Measurements from ENCODE around the gene CDH4. TPM values are rescaled to one million over a fixed set of nuclear protein-coding genes. Genes with fewer than 3 reads are reported as not detected.

The CDH4 gene
- polyA plus RNA-seq, 4 donors = 0.09 to 4.1 (median 0.25) TPM

DNA sequence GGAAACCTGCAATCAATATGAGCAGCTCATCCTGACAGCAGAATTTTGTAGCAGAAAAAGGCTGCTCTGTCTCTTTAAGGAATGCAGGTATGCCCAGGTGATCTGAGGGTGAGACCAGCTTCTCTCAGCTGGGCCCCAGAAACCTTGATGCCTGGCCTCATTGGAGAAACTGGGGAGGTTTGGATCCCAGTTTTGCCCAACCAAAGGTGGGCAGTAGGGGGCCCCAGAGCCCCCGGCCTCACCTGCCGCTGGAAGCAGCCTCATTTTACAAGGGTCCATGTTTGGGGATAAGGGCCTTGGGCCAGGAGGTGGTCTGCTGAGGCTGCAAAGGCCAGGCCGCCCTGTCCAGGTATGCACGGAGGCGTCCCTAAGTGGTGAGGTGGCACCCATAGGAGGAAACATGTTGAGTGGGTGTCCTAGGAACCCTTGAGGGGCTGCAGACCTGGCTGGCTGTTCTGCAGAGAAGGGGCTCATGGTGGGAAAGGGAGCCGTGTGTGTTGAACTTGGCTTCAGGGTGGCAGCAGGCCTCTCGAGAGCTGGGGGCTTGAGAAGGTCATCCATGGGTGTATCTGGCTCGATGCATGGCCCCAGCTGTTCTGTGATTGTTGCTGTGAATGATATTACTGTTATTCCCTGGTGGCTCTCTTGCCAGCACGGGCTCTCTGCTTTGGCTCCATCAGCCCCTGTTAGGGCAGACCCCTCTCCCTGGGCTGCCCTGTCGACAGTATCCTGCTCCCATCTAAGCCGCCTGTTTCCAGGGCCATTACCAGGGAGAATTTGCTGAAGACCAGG is 208.4 kb downstream of the CDH4 start:
- no peaks in the 10 kb centered on the region for H3K36me3 ChIP-seq (ENCODE audit: control insufficient read depth in 3 of 3, insufficient read depth in 2 of 3, low read depth in 1 of 3, low read length in 3 of 3)
- H3K4me1 ChIP-seq (ENCODE audit: control insufficient read depth in 3 of 3, insufficient read depth in 2 of 3, low read depth in 1 of 3, low read length in 2 of 3) = no peaks in the 10 kb centered on the region
- H3K4me3 ChIP-seq (ENCODE audit: low read depth in 1 of 3, low read length in 3 of 3) = no peak overlapping the region
- no peak overlapping the region for H3K27ac ChIP-seq (ENCODE audit: low read depth in 1 of 3, low read length in 2 of 3)
- DNase-seq = no peak
- 63 to 78% (median 74%) methylated on average over 11 of the region's 11 CpGs for WGBS, 3 donors
- FAIRE-seq = no peak
- no peaks in the 10 kb centered on the region for H3K27me3 ChIP-seq (ENCODE audit: control insufficient read depth in 3 of 3, insufficient read depth in 3 of 3, low read length in 3 of 3)
- no peaks in the 10 kb centered on the region for H3K9me3 ChIP-seq (ENCODE audit: control insufficient read depth in 2 of 2, insufficient read depth in 1 of 2, low read depth in 1 of 2, low read length in 1 of 2)

DNA sequence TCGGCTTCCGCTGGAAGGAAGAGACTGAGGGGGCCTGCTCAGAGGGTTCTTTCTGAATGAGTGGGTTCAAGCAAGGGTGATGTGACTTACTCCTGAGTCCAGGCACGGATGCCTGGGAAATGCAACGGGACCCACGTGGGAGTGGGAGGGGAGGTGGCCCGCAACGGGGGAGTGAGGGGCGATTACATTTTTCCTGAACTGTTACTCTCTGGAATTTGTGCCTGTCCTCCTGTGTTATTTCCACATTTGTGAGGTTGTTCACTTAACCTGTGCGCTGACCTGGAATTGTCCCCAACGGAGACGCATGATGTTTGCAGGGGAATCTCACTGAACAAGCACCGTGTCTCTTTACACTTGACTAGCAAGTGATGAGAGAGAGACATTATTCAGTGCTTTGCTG is 209.4 kb downstream of the CDH4 start:
- 85 to 87% (median 86%) methylated on average over 12 of the region's 12 CpGs for WGBS, 3 donors
- H3K27ac ChIP-seq (ENCODE audit: low read depth in 1 of 3, low read length in 2 of 3) = no peak overlapping the region
- no peak for FAIRE-seq

DNA sequence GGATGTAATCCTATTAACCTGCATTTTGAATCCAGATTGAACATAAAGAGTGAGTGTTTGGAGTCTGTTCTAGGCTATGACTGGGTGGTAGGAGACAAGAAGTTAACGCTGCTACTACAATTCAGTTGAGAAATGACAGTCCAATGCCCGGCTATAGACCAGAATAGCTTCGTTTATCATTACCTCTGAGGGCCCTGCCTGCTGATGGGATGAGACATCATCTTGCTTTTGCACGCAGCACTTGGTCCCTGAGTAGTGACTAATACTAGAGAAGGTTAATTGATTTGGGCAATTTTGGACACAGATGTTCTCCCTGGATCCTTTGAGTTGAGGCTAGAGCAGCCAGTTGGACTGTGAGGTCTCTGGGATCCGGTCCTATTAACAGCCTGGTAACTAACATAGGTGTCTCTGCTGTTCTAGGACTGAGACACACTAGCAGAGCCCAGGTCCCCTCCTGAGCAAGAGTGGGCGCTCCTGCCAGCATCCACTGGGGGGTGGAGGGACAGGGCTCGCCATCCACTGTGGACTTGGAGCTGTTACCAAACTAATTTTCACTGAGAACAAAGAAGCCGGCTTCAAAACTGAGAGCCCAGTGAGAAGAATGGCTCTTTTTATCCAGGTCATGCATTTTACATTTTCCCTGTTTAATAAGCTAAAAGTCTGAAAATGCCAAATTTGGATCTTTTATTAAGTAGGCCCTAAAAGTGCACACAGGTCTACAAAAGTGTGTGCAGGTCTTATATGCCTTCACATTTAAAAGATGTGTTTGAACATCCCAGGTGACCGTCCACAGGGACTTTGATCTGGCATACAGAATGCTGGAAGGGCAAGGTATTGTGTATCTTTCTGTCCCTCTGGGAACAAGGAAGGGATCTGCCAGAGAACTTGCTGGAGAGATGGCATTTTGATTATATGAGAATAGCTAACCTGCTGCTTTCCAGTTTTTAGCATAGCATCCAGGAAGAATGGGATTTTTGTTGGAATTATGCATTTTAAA is 212.5 kb downstream of the CDH4 start:
- no peaks in the 10 kb centered on the region for H3K4me1 ChIP-seq (ENCODE audit: control insufficient read depth in 3 of 3, insufficient read depth in 2 of 3, low read depth in 1 of 3, low read length in 2 of 3)
- no peak overlapping the region for H3K4me3 ChIP-seq (ENCODE audit: low read depth in 1 of 3, low read length in 3 of 3)
- no peak for DNase-seq
- no peak for FAIRE-seq
- peaks cover 0 to 2% of the 10 kb centered on the region in 2 donors for H3K9me3 ChIP-seq (ENCODE audit: control insufficient read depth in 2 of 2, insufficient read depth in 1 of 2, low read depth in 1 of 2, low read length in 1 of 2)
- H3K27me3 ChIP-seq (ENCODE audit: control insufficient read depth in 3 of 3, insufficient read depth in 3 of 3, low read length in 3 of 3) = no peaks in the 10 kb centered on the region
- 64 to 75% (median 68%) methylated on average over 9 of the region's 9 CpGs for WGBS, 3 donors
- H3K27ac ChIP-seq (ENCODE audit: low read depth in 1 of 3, low read length in 2 of 3) = no peak overlapping the region
- no peaks in the 10 kb centered on the region for H3K36me3 ChIP-seq (ENCODE audit: control insufficient read depth in 3 of 3, insufficient read depth in 2 of 3, low read depth in 1 of 3, low read length in 3 of 3)

More for the DNA sequence above, 209.4 kb downstream of the CDH4 start:
- Histone ChIP-seq H3K27me3 (ENCODE audit: control insufficient read depth in 3 of 3, insufficient read depth in 3 of 3, low read length in 3 of 3) (no peaks in the 10 kb centered on the region), H3K9me3 (ENCODE audit: control insufficient read depth in 2 of 2, insufficient read depth in 1 of 2, low read depth in 1 of 2, low read length in 1 of 2) (no peaks in the 10 kb centered on the region), H3K4me3 (ENCODE audit: low read depth in 1 of 3, low read length in 3 of 3) (no peak overlapping the region), H3K4me1 (ENCODE audit: control insufficient read depth in 3 of 3, insufficient read depth in 2 of 3, low read depth in 1 of 3, low read length in 2 of 3) (no peaks in the 10 kb centered on the region), H3K36me3 (ENCODE audit: control insufficient read depth in 3 of 3, insufficient read depth in 2 of 3, low read depth in 1 of 3, low read length in 3 of 3) (no peaks in the 10 kb centered on the region)
- no peak for DNase-seq

GRCh38 chr20:61475729-61476128 is 223.7 kb downstream of the CDH4 start:
- WGBS, 3 donors = 80 to 81% (median 80%) methylated on average over 7 of the region's 7 CpGs
- H3K4me3 ChIP-seq (ENCODE audit: low read depth in 1 of 3, low read length in 3 of 3) = no peak overlapping the region
- H3K4me1 ChIP-seq (ENCODE audit: control insufficient read depth in 3 of 3, insufficient read depth in 2 of 3, low read depth in 1 of 3, low read length in 2 of 3) = no peaks in the 10 kb centered on the region
- FAIRE-seq (no peak), DNase-seq (no peak)
- H3K9me3 ChIP-seq (ENCODE audit: control insufficient read depth in 2 of 2, insufficient read depth in 1 of 2, low read depth in 1 of 2, low read length in 1 of 2) = no peaks in the 10 kb centered on the region
- H3K27ac ChIP-seq (ENCODE audit: low read depth in 1 of 3, low read length in 2 of 3) = no peak overlapping the region
- no peaks in the 10 kb centered on the region for H3K27me3 ChIP-seq (ENCODE audit: control insufficient read depth in 3 of 3, insufficient read depth in 3 of 3, low read length in 3 of 3)
- no peaks in the 10 kb centered on the region for H3K36me3 ChIP-seq (ENCODE audit: control insufficient read depth in 3 of 3, insufficient read depth in 2 of 3, low read depth in 1 of 3, low read length in 3 of 3)

- Histone ChIP-seq H3K4me3 (ENCODE audit: low read depth in 1 of 3, low read length in 3 of 3) (no peak overlapping the region), H3K27me3 (ENCODE audit: control insufficient read depth in 3 of 3, insufficient read depth in 3 of 3, low read length in 3 of 3) (no peaks in the 10 kb centered on the region), H3K36me3 (ENCODE audit: control insufficient read depth in 3 of 3, insufficient read depth in 2 of 3, low read depth in 1 of 3, low read length in 3 of 3) (no peaks in the 10 kb centered on the region), H3K27ac (ENCODE audit: low read depth in 1 of 3, low read length in 2 of 3) (no peak overlapping the region), H3K9me3 (ENCODE audit: control insufficient read depth in 2 of 2, insufficient read depth in 1 of 2, low read depth in 1 of 2, low read length in 1 of 2) (no peaks in the 10 kb centered on the region), H3K4me1 (ENCODE audit: control insufficient read depth in 3 of 3, insufficient read depth in 2 of 3, low read depth in 1 of 3, low read length in 2 of 3) (no peaks in the 10 kb centered on the region)
- no peak for FAIRE-seq
- WGBS, 3 donors = 69 to 76% (median 73%) methylated on average over 12 of the region's 12 CpGs
- no peak for DNase-seq
These were observed 224.9 kb downstream of the CDH4 start for GRCh38 chr20:61476956-61477355.

GRCh38 chr20:61477451-61477861 is 225.4 kb downstream of the CDH4 start:
- Histone ChIP-seq H3K4me3 (ENCODE audit: low read depth in 1 of 3, low read length in 3 of 3) (no peak overlapping the region), H3K4me1 (ENCODE audit: control insufficient read depth in 3 of 3, insufficient read depth in 2 of 3, low read depth in 1 of 3, low read length in 2 of 3) (no peaks in the 10 kb centered on the region), H3K27me3 (ENCODE audit: control insufficient read depth in 3 of 3, insufficient read depth in 3 of 3, low read length in 3 of 3) (no peaks in the 10 kb centered on the region), H3K36me3 (ENCODE audit: control insufficient read depth in 3 of 3, insufficient read depth in 2 of 3, low read depth in 1 of 3, low read length in 3 of 3) (no peaks in the 10 kb centered on the region), H3K9me3 (ENCODE audit: control insufficient read depth in 2 of 2, insufficient read depth in 1 of 2, low read depth in 1 of 2, low read length in 1 of 2) (no peaks in the 10 kb centered on the region), H3K27ac (ENCODE audit: low read depth in 1 of 3, low read length in 2 of 3) (no peak overlapping the region)
- DNase-seq (no peak), FAIRE-seq (no peak)
- WGBS, 3 donors = 69 to 78% (median 71%) methylated on average over 9 of the region's 9 CpGs

DNA sequence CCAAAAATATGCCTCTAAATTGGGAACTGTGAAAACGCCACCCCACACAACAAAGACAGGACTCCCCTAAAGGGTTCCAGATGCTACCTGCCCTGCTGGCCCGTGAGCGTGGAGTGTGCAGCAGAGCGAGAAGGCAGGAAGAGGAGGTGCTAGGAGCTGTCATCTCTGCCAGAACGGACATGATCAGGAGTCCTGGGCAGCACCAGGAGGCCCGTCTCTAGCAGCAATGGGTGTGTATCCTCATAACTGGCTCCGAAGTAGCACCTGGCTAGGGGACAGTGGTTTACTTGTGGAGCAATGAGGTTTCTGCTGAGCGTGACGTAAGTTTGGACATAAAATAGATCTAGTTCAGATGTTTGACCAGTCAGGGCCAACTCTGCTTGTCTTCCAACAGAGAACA is 226.0 kb downstream of the CDH4 start:
- Histone ChIP-seq H3K4me1 (ENCODE audit: control insufficient read depth in 3 of 3, insufficient read depth in 2 of 3, low read depth in 1 of 3, low read length in 2 of 3) (no peaks in the 10 kb centered on the region), H3K36me3 (ENCODE audit: control insufficient read depth in 3 of 3, insufficient read depth in 2 of 3, low read depth in 1 of 3, low read length in 3 of 3) (no peaks in the 10 kb centered on the region), H3K27me3 (ENCODE audit: control insufficient read depth in 3 of 3, insufficient read depth in 3 of 3, low read length in 3 of 3) (no peaks in the 10 kb centered on the region), H3K4me3 (ENCODE audit: low read depth in 1 of 3, low read length in 3 of 3) (no peak overlapping the region), H3K27ac (ENCODE audit: low read depth in 1 of 3, low read length in 2 of 3) (no peak overlapping the region), H3K9me3 (ENCODE audit: control insufficient read depth in 2 of 2, insufficient read depth in 1 of 2, low read depth in 1 of 2, low read length in 1 of 2) (no peaks in the 10 kb centered on the region)
- FAIRE-seq (no peak), DNase-seq (no peak)
- 74 to 83% (median 75%) methylated on average over 9 of the region's 9 CpGs for WGBS, 3 donors

DNA sequence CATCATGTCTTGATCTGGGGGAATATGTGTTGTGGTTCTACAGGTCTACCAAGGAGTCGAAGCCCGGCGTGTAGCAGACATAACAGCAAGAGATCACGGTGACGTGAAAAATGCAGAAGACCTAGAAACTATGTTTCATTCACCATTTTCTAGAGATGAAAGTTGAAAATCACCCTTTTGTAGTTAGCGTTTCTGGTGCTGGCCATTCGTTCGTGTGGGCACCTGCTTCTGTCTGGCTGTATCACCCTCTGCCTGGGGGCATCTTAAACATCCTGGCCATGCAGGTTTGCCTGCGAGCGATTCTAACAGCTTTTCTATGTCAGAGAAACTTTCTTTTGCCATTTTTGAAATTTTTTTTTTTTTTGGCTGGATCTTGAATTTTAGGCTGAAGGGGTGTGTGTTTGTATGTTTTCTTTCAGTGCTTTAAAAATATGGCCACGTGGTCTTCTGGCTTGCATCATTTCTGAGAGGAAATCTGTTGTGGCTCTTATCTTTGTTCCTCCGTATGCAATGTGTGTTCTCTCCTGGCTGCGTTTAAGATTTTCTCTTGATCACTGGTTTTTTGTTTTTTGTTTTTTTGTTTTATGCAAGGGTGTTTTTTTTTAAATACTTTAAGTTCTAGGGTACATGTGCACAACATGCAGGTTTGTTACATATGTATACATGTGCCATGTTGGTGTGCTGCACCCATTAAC is 226.7 kb downstream of the CDH4 start:
- H3K4me3 ChIP-seq (ENCODE audit: low read depth in 1 of 3, low read length in 3 of 3) = no peak overlapping the region
- no peak overlapping the region for H3K27ac ChIP-seq (ENCODE audit: low read depth in 1 of 3, low read length in 2 of 3)
- H3K36me3 ChIP-seq (ENCODE audit: control insufficient read depth in 3 of 3, insufficient read depth in 2 of 3, low read depth in 1 of 3, low read length in 3 of 3) = no peaks in the 10 kb centered on the region
- FAIRE-seq (no peak), DNase-seq (no peak)
- no peaks in the 10 kb centered on the region for H3K27me3 ChIP-seq (ENCODE audit: control insufficient read depth in 3 of 3, insufficient read depth in 3 of 3, low read length in 3 of 3)
- no peaks in the 10 kb centered on the region for H3K9me3 ChIP-seq (ENCODE audit: control insufficient read depth in 2 of 2, insufficient read depth in 1 of 2, low read depth in 1 of 2, low read length in 1 of 2)
- H3K4me1 ChIP-seq (ENCODE audit: control insufficient read depth in 3 of 3, insufficient read depth in 2 of 3, low read depth in 1 of 3, low read length in 2 of 3) = no peaks in the 10 kb centered on the region
- WGBS, 3 donors = 86 to 88% (median 86%) methylated on average over 13 of the region's 13 CpGs
